EH (cell line): ENCODE measurements around the gene CCND3.
"Not testable (repeated sequence)": the region's sequence is repeated elsewhere in the genome, so short reads cannot be mapped to it uniquely, and the experiment has no call there.

Experiments used
- DNase-seq: peaks from one replicate; pipeline ENCODE4 v3.0.0-alpha.2; 2015; ENCODE audit warnings: low read depth

Gene CCND3

GRCh38 chr6:41947581-41948220 is 6.1 kb upstream of the CCND3 start:
- DNase-seq, result no peak

- DNase-seq, result no peak
Observed at GRCh38 chr6:41943456-41943855, 1.8 kb upstream of the CCND3 start.

GRCh38 chr6:41942882-41943281 is 1.3 kb upstream of the CCND3 start:
- not testable (repeated sequence) for DNase-seq

GRCh38 chr6:41942067-41942851 is 651 bp upstream of the CCND3 start:
- no peak for DNase-seq

- DNase-seq, result peak; percentile 40
Observed at GRCh38 chr6:41940759-41941279, 789 bp downstream of the CCND3 start.

GRCh38 chr6:41939848-41940758 is 1.5 kb downstream of the CCND3 start:
- peak; percentile 74 for DNase-seq

GRCh38 chr6:41939176-41939847 is 2.3 kb downstream of the CCND3 start:
- peak; percentile 54 for DNase-seq

- no peak for DNase-seq
Observed at GRCh38 chr6:41938590-41939175, 2.9 kb downstream of the CCND3 start.

GRCh38 chr6:41937861-41938574 is 3.6 kb downstream of the CCND3 start:
- DNase-seq, result no peak

GRCh38 chr6:41937472-41937860 is 4.1 kb downstream of the CCND3 start:
- DNase-seq, result no peak

GRCh38 chr6:41936073-41936837 is 5.4 kb downstream of the CCND3 start:
- peak; percentile 92 for DNase-seq

- DNase-seq, result no peak
Observed at GRCh38 chr6:41935685-41936072, 5.9 kb downstream of the CCND3 start.

- no peak for DNase-seq
Observed at GRCh38 chr6:41935193-41935574, 6.4 kb downstream of the CCND3 start.

GRCh38 chr6:41934278-41935192 is 7.1 kb downstream of the CCND3 start:
- DNase-seq, result no peak

GRCh38 chr6:41932378-41932777 is 9.2 kb downstream of the CCND3 start:
- no peak for DNase-seq

- no peak for DNase-seq
Observed at GRCh38 chr6:41931792-41932191, 9.8 kb downstream of the CCND3 start.

- DNase-seq, result no peak
Observed at GRCh38 chr6:41929924-41930323, 11.7 kb downstream of the CCND3 start.

GRCh38 chr6:41927253-41927652 is 14.4 kb downstream of the CCND3 start:
- DNase-seq, result no peak

GRCh38 chr6:41922154-41922553 is 19.5 kb downstream of the CCND3 start:
- no peak for DNase-seq
